C4-2B (cell line): ENCODE measurements around the gene PRR36.
"Not testable (repeated sequence)": the region's sequence is repeated elsewhere in the genome, so short reads cannot be mapped to it uniquely, and the experiment has no call there.

Experiments used
- H3K27ac ChIP-seq: fragments of 450-650 bp; 2 replicates; pipeline ENCODE4 v1.5.1; 2017
- CTCF ChIP-seq: fragments of 450-650 bp; conservative IDR thresholded peaks from 2 replicates; pipeline ENCODE4 v1.5.1; 2017; ENCODE audit warnings: mild to moderate bottlenecking
- ZFX ChIP-seq: fragments of 450-650 bp; IDR thresholded peaks from 2 replicates; pipeline ENCODE4 v1.6.1; 2017

The PRR36 gene

GRCh38 chr19:7863157-7863970, 10.8 kb downstream of the PRR36 start:
- no peak overlapping the region for H3K27ac ChIP-seq
- TF ChIP-seq ZFX (no peak), CTCF (no peak)

- H3K27ac ChIP-seq, result no peak overlapping the region
- TF ChIP-seq ZFX (no peak), CTCF (no peak)
These were observed 11.7 kb downstream of the PRR36 start for GRCh38 chr19:7862413-7862951.

GRCh38 chr19:7861619-7862412, 12.4 kb downstream of the PRR36 start:
- H3K27ac ChIP-seq, result no peak overlapping the region
- no peak for TF ChIP-seq ZFX
- no peak for TF ChIP-seq CTCF

GRCh38 chr19:7860714-7861618, 13.2 kb downstream of the PRR36 start:
- H3K27ac ChIP-seq, result no peak overlapping the region
- TF ChIP-seq CTCF (no peak), ZFX (no peak)

- TF ChIP-seq ZFX, result no peak
- no peak for TF ChIP-seq CTCF
- H3K27ac ChIP-seq, result no peak overlapping the region
These were observed 14.1 kb downstream of the PRR36 start for GRCh38 chr19:7859831-7860713.

GRCh38 chr19:7859087-7859486, 15.1 kb downstream of the PRR36 start:
- not testable (repeated sequence) for H3K27ac ChIP-seq
